Stimulated activated CD8-positive, alpha-beta memory T cell treated with anti-CD3 and anti-CD28 coated beads, Interleukin-12 subunit alpha, Interleukin-12 subunit beta, amount 100 ng/mL, for 24 hours (primary cell): ENCODE data around the gene LDLRAD3.

Source experiments
- DNase-seq: peaks from one replicate; pipeline ENCODE4 v3.0.0-alpha.2; 2020; ENCODE audit errors: extremely low read depth

The LDLRAD3 gene

DNA sequence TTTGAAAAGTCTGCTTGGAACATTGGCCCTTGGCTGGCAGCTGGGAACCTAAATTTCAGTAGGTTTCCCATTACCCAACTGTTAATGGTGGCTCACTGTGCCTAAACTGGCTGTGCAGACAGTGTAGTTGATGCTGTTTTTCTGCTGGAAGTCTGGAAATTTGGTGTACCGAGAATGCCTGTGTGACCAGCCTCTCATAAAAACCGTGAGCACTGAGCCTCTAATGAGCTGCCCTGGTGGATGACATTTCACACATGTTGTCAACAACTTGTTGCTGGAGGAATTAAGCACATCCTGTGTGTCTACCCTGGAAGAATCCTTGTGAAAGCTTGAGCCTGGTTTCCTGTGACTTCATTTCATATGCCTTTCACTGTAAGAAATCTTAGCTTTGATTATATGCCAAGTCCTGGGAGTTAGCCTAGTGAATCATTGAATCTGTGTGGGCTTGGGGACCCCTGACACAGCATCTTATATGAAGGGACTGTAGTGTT, 131.1 kb downstream of the LDLRAD3 start:
- no peak for DNase-seq

GRCh38 chr11:36077368-36077767, 133.5 kb downstream of the LDLRAD3 start:
- no peak for DNase-seq

GRCh38 chr11:36077886-36078685, 134.2 kb downstream of the LDLRAD3 start:
- DNase-seq = no peak

DNA sequence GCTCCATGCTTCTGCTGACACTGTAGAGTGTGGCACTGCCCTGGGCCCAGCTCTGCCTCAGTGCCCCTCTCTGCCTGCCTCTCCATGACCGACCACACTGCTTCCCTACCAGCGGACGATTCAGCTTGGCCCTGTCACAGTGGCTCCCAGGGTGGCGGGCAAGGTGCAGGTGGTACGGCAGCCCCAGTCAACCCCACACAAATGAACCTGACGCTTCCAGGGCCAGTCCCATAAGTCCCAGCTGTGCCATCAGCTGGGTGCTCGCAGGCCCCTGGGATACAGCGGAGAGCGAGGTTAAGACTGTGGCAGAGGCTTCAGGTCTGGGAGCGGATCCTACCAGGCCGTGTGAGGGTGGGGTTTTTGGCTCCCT, 134.8 kb downstream of the LDLRAD3 start:
- DNase-seq = no peak

DNA sequence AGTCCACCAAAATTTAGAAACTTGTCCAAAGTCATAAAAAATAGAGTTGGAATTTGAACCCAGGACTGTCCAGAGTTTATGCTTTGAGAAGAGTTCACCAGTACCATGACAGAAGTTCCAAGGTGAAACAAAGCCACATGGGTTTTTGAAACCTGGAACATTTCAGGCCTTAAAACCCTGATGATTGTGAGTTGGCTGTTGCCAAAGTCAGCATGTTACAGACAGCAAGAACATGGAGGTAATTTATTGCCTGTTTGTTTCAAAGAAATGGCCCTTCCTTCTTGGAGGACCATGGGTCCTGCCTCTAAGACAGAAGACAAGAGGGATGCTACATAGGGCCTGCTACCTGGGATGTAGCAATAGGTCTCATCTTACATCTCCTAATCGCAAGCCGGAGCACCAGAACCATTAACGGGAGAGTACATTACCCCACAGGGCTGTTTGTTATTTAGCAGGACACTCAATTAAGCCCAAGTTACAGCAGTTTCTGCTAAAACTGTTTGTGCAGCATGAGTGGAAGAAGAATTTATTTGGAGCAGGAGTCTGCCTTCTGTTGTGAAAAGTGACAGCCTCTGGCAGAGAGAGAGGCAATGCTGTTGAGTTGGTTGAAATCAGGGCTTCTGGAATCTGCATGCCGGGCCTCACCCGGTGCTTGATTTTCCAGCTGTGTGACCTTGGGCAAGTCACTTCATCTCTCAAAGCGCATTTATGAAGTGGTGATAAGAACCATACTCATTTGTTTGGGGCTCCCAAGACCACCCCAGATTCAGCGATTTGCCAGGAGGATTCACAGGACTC, 136.2 kb downstream of the LDLRAD3 start:
- DNase-seq = no peak

DNA sequence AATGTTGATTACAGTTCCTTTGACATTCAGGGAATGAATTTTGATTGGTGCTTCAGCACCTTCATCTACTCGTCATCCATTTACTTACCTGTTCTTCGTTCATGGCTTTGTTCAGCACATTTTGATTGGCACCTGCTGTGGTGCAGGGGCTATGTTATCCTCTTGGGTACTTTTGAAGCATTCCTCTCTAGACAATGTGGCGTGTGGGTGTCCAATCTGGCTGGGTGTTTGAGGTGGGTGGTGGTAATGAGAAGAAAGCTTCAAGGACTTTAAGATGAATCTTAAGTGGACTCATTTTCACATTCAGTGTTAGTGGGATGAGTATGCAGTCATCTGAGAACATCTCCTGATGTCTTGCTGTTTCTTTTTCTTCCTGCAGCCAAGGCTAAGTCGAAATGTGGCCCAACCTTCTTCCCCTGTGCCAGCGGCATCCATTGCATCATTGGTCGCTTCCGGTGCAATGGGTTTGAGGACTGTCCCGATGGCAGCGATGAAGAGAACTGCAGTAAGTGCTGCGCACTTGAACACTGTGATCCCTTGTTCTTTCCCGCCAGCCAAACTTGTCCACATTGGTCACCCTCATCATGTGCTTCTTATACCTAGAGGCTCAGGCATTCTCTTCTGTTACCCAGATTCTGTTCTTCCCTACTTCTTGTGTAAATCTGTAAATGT, 137.5 kb downstream of the LDLRAD3 start:
- no peak for DNase-seq

GRCh38 chr11:36086366-36086765, 142.5 kb downstream of the LDLRAD3 start:
- no peak for DNase-seq

DNA sequence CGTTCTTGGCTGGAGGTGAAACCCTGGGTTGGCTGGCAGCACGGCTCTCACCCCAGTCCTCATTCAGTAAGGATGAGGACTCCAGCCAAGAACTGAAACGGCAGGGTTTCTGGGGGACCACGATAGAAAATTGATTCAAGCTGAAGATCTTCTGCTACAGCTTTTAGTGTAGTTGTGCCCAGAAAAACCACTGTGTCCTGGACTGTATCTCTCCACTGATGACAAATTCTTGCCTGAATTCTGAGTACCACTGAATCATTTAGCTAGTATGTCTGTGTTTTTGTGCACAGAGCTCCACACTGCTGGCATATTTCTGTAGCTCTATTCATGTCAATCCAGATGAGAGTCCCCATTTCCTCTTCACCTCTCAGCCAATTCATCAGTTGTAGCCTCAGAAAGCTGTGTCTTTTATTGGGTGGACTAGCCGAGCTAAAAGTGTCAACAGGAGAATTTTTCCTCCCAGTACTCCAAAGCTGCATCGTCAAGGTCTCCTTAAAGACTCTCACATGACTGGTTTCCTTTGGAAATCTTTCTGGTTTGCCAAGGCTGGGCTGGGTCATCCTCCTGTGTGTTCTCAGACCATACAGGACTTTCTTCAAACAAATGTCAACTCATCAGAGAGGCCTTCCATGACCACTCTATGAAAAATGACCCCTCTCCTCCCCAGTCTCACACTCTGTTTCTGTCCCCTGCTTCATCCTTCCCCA, 144.6 kb downstream of the LDLRAD3 start:
- DNase-seq = no peak

DNA sequence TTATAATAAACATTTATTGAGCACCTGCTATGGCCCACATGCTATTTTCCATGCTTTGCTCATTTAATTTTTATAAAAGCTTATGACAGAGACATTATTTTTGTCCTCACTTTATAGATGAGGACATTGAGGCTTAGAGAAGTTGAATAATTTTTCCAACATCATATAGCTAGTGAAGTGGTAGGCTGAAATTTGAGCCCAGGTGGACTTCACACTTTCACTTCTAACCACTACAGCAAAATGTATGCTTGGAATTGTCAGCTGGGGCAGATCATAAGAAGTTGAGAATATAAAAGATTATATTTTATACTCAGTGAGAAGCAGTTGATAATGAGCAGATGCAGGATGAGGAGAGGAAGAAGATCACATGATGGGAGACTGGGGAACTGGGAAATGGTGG, 146.1 kb downstream of the LDLRAD3 start:
- DNase-seq = no peak

DNA sequence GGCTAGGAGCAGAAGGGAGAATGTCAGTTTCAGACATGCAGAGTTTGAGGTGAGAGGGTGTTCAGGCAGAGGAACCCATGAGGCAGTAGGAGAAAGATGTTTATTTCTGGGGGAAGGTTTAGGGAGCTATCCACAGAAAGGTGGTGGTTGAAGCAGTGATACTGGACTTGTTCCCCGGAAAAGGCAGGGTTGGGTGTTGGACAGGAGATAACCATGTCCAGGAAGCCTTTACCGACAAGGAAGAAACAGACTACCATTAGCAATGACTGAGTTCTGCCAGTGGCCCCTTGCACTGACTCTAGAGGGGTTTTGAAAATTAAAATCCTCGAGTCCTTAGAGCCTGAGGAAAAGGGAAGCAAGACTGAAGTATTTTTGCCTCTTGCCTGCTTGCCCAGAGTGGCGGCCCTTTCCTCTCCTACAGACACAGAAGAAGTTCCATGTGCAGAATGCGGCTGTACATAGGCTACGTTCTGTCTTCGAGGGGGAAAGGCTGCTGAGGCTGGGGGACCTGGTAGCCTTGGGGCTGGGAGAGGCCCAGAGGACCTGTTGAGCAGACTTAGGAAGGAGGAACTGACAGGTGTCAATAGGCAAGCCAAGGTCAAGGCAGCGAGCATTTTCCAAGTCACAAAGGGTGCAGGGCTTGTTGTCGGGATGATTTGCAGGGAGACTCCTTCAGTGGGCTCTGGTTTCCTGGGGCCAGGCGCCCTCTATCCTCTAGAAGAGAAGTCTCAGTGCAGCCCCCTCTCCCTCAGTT, 146.7 kb downstream of the LDLRAD3 start:
- DNase-seq = no peak

DNA sequence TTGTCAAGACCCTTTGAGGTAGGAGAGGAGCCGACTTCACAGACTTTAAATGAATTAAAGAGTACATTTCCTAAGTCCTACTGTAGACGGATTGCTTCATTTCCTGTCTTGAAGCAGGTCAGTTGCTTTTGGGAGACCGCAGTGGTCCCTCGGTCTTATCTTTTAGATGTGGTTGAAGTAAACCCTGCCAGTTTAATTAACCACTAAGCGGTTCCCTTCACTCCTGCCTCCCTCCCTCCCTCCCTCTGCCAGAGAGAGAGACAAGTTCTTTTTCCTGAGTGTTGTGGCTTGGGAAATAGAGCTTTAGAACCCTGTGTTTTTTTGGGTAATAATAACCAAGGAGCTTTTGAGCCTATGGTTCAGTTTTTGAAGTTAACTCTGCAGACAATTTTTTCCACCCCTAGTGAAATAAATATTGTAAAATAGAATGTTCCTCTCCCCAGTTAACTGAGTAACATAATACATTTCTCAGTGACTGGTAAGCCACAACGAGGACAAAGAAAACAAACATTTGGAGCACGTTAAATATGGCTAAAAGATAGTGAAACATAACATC, 147.5 kb downstream of the LDLRAD3 start:
- DNase-seq = no peak

- no peak for DNase-seq
These were observed 148.6 kb downstream of the LDLRAD3 start for GRCh38 chr11:36092314-36093030.

- no peak for DNase-seq
These were observed 149.7 kb downstream of the LDLRAD3 start for GRCh38 chr11:36093548-36093947.

GRCh38 chr11:36094164-36094563, 150.3 kb downstream of the LDLRAD3 start:
- DNase-seq = no peak

GRCh38 chr11:36095716-36096115, 151.9 kb downstream of the LDLRAD3 start:
- no peak for DNase-seq

- DNase-seq = no peak
These were observed 153.4 kb downstream of the LDLRAD3 start for GRCh38 chr11:36097219-36097650.

DNA sequence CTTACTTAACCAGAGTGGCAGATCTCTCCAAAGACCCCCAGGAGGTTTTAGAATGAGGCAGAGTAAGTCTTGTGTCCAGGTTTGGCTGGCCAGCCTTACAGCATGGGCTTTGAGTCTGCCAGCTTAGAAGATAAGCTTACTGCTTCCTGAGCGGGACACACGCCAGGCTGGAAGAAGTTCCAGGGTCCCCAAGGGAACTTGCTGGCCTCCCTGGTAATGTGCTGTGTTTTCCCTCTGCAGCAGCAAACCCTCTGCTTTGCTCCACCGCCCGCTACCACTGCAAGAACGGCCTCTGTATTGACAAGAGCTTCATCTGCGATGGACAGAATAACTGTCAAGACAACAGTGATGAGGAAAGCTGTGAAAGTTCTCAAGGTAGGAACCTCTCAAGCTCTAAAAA, 154.2 kb downstream of the LDLRAD3 start:
- no peak for DNase-seq

DNA sequence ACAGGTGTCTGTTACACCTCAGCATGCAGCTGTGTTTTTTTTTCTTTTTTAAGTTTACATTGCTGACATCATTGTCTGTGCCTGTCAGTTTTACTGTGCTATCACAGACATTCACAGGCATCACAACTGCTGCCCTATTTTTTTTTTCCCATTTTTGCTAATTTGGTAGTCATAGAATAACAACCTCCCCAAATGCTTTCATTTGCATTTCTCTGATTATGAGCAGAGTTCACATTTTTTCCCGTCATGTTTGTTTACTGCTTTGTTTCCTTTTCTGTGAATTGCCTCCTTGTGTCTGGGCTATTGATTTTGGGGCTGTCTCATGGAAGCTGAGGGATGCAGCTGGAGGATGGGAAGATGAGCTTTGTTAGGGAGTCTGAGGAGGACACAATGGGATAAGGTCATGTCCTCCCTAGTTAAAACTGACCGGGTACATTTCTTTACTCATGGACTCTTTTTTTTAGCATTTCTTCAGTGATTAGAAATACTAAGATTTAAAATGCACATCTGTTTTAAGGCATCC, 155.1 kb downstream of the LDLRAD3 start:
- no peak for DNase-seq

DNA sequence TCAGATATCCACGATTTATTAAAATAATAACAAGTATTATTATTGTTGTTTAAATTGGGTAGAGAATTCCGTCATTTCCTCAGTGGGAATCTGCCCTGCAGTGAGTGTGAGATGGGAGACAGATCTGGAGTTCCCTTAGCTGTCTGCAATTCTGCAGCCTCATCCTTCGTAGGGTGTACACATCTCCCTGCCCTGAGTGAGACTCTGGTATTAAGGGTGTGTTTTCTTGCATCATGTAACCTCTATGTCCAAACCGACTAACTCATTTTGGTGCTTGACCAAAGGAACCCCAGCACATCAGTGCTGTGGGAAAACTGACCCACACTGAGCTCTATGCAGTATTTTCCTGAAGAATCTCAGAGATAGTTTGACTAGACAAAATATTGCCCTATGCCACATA, 157.6 kb downstream of the LDLRAD3 start:
- DNase-seq = no peak

DNA sequence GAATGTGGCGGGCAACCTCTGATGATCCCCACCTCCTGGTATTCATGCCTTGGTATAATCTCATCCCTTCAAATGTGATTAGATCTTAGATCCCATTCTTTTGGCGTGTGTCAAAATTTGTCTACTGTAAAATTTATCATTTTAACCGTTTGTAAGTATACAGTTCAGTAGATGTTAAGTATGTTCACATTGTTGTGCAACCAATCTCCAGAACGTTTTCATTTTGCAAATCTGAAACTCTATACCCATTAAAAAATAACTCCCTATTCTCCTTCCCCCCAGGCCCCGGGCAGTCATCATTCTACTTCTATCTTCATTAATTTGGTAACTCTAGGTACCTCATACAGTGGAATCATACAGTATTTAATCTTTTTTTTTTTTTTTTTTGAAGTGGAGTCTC, 159.0 kb downstream of the LDLRAD3 start:
- DNase-seq = no peak
